NCI-H526 (cell line): ENCODE measurements around the gene BIRC2.
A peak's percentile ranks its signal among the peaks of the same experiment; 100 is the strongest.
"Not testable (repeated sequence)": the region's sequence is repeated elsewhere in the genome, so short reads cannot be mapped to it uniquely, and the experiment has no call there.

Experiments used
- DNase-seq, 2 experiments: peaks; one replicate each; lab custom pipeline; 2025; lab: John Stamatoyannopoulos, UW

The BIRC2 gene

GRCh38 chr11:102346748-102347461 lies at the start of gene BIRC2:
BIRC2 (plus strand) TSS chr11:102347214; CDS start chr11:102349855, 2,641 bp downstream.
- peak; percentile 97 to 99 for DNase-seq

GRCh38 chr11:102300837-102301236 lies 46.2 kb upstream of the BIRC2 start:
- not testable (repeated sequence) for DNase-seq

GRCh38 chr11:102302241-102302640 lies 44.8 kb upstream of the BIRC2 start:
- DNase-seq, result no peak

GRCh38 chr11:102304686-102305085 lies 42.3 kb upstream of the BIRC2 start:
- no peak for DNase-seq

GRCh38 chr11:102305352-102306047 lies 41.5 kb upstream of the BIRC2 start:
- DNase-seq, result no peak

GRCh38 chr11:102306048-102306597 lies 40.9 kb upstream of the BIRC2 start:
- no peak for DNase-seq

- DNase-seq, result no peak
Observed at GRCh38 chr11:102306817-102307726, 39.9 kb upstream of the BIRC2 start.

- DNase-seq, result no peak
Observed at GRCh38 chr11:102307727-102308038, 39.3 kb upstream of the BIRC2 start.

GRCh38 chr11:102309621-102310541 lies 37.1 kb upstream of the BIRC2 start:
- DNase-seq, result peak; percentile 38 to 46

GRCh38 chr11:102312667-102313066 lies 34.3 kb upstream of the BIRC2 start:
- DNase-seq, result no peak

- DNase-seq, result no peak
Observed at GRCh38 chr11:102313238-102313940, 33.6 kb upstream of the BIRC2 start.

GRCh38 chr11:102314784-102315183 lies 32.2 kb upstream of the BIRC2 start:
- no peak for DNase-seq

GRCh38 chr11:102316346-102316904 lies 30.6 kb upstream of the BIRC2 start:
- DNase-seq, result no peak

GRCh38 chr11:102317099-102317767 lies 29.8 kb upstream of the BIRC2 start, which contains the start of gene BIRC3:
BIRC3 (plus strand) TSS chr11:102317484; CDS start chr11:102324510, 7,026 bp downstream.
- peak; percentile 98 for DNase-seq

GRCh38 chr11:102317768-102318103 lies 29.3 kb upstream of the BIRC2 start:
- no peak for DNase-seq

- no peak for DNase-seq
Observed at GRCh38 chr11:102318469-102318868, 28.5 kb upstream of the BIRC2 start.

GRCh38 chr11:102319544-102319943 lies 27.5 kb upstream of the BIRC2 start:
- no peak for DNase-seq

- DNase-seq, result no peak
Observed at GRCh38 chr11:102320188-102320587, 26.8 kb upstream of the BIRC2 start.

- DNase-seq, result no peak
Observed at GRCh38 chr11:102320679-102321078, 26.3 kb upstream of the BIRC2 start.

GRCh38 chr11:102322560-102322959 lies 24.5 kb upstream of the BIRC2 start:
- DNase-seq, result no peak
